NCI-H1694 (cell line): ENCODE data around the gene RANBP17.
"Not testable (repeated sequence)": the region's sequence is repeated elsewhere in the genome, so short reads cannot be mapped to it uniquely, and the experiment has no call there.

Source experiments
- DNase-seq: peaks from one replicate; lab custom pipeline; 2025; lab: John Stamatoyannopoulos, UW

Gene RANBP17

GRCh38 chr5:171155621-171156020, 293.8 kb downstream of the RANBP17 start:
- DNase-seq, result no peak

- no peak for DNase-seq
These were observed 295.5 kb downstream of the RANBP17 start for GRCh38 chr5:171157276-171157675.

- DNase-seq, result peak; percentile 65
These were observed 296.0 kb downstream of the RANBP17 start for GRCh38 chr5:171157775-171158174.

- no peak for DNase-seq
These were observed 296.8 kb downstream of the RANBP17 start for GRCh38 chr5:171158581-171158980.

GRCh38 chr5:171162165-171162564, 300.3 kb downstream of the RANBP17 start:
- DNase-seq, result no peak

- no peak for DNase-seq
These were observed 300.8 kb downstream of the RANBP17 start for GRCh38 chr5:171162596-171162995.

GRCh38 chr5:171166766-171167165, 304.9 kb downstream of the RANBP17 start:
- DNase-seq, result no peak

- no peak for DNase-seq
These were observed 306.4 kb downstream of the RANBP17 start for GRCh38 chr5:171168171-171168570.

GRCh38 chr5:171174960-171175359, 313.1 kb downstream of the RANBP17 start:
- not testable (repeated sequence) for DNase-seq

- DNase-seq, result no peak
These were observed 313.9 kb downstream of the RANBP17 start for GRCh38 chr5:171175746-171176145.

- DNase-seq, result not testable (repeated sequence)
These were observed 316.4 kb downstream of the RANBP17 start for GRCh38 chr5:171178190-171178589.

- no peak for DNase-seq
These were observed 326.2 kb downstream of the RANBP17 start for GRCh38 chr5:171188016-171188415.

GRCh38 chr5:171189442-171189841, 327.6 kb downstream of the RANBP17 start:
- DNase-seq, result no peak

GRCh38 chr5:171192111-171192510, 330.3 kb downstream of the RANBP17 start:
- no peak for DNase-seq

GRCh38 chr5:171201310-171201709, 339.5 kb downstream of the RANBP17 start:
- peak; percentile 64 for DNase-seq

- DNase-seq, result no peak
These were observed 343.6 kb downstream of the RANBP17 start for GRCh38 chr5:171205375-171205774.

GRCh38 chr5:171207256-171207847, 345.5 kb downstream of the RANBP17 start:
- DNase-seq, result peak; percentile 48

GRCh38 chr5:171221916-171222315, 360.1 kb downstream of the RANBP17 start:
- DNase-seq, result no peak

- DNase-seq, result no peak
These were observed 362.1 kb downstream of the RANBP17 start for GRCh38 chr5:171223927-171224326.

GRCh38 chr5:171226096-171226754, 364.4 kb downstream of the RANBP17 start:
- no peak for DNase-seq

- DNase-seq, result no peak
These were observed 365.0 kb downstream of the RANBP17 start for GRCh38 chr5:171226864-171227263.

GRCh38 chr5:171236651-171237050, 374.8 kb downstream of the RANBP17 start:
- DNase-seq, result no peak

- no peak for DNase-seq
These were observed 380.7 kb downstream of the RANBP17 start for GRCh38 chr5:171242521-171242920.

GRCh38 chr5:171246231-171246630, 384.4 kb downstream of the RANBP17 start:
- DNase-seq, result no peak
